Epithelial cell of proximal tubule (primary cell): Measurements from ENCODE around the gene DNAH12. TPM values are rescaled to one million over a fixed set of nuclear protein-coding genes. Genes with fewer than 3 reads are reported as not detected.
"Not testable (repeated sequence)": the region's sequence is repeated elsewhere in the genome, so short reads cannot be mapped to it uniquely, and the experiment has no call there.

Source experiments
- DNase-seq: peaks from one replicate; pipeline ENCODE4 v3.0.0-alpha.2; 2011; ENCODE audit warnings: low read depth
- H3K4me3 ChIP-seq: 2 replicates; pipeline ENCODE4 v1.5.1; 2011; ENCODE audit warnings: low read depth, mild to moderate bottlenecking, low read length
- CTCF ChIP-seq: conservative IDR thresholded peaks from 2 replicates; pipeline ENCODE4 v1.5.1; 2012; ENCODE audit warnings: low read depth, mild to moderate bottlenecking, low read length
- total RNA-seq: library from RNA; depleted of rRNA; stranded (reverse); fragments of >200 nt; gene quantifications from 2 replicates; pipeline ENCODE4 v1.2.3, GENCODE V29; 2015

The DNAH12 gene
- total RNA-seq, 1 donor from 2014 or later, result not detected

GRCh38 chr3:57446318-57446841 is 97.8 kb downstream of the DNAH12 start:
- DNase-seq, result no peak
- no peak overlapping the region for H3K4me3 ChIP-seq
- TF ChIP-seq CTCF, result no peak

- TF ChIP-seq CTCF, result no peak
- DNase-seq, result no peak
- H3K4me3 ChIP-seq, result no peak overlapping the region
Measured at GRCh38 chr3:57444469-57444868, 99.7 kb downstream of the DNAH12 start.

DNA sequence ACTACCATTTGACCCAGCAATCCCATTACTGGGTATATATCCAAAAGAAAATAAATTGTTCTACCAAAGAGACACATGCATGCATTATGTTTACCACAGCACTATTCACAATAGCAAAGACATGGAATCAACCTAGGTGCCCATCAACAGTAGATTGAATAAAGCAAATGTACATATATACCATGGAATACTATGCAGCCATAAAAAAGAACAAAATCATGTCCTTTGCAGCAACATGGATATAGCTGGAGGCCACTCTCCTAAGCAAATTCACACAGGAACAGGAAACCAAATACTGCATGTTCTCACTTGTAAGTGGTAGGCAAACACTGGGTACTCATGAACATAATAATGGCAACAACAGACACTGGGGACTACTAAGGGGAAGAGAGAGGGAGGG is 104.0 kb downstream of the DNAH12 start:
- DNase-seq, H3K4me3 ChIP-seq: not testable (repeated sequence)

GRCh38 chr3:57438460-57438859 is 105.7 kb downstream of the DNAH12 start:
- not testable (repeated sequence) for DNase-seq, H3K4me3 ChIP-seq

DNA sequence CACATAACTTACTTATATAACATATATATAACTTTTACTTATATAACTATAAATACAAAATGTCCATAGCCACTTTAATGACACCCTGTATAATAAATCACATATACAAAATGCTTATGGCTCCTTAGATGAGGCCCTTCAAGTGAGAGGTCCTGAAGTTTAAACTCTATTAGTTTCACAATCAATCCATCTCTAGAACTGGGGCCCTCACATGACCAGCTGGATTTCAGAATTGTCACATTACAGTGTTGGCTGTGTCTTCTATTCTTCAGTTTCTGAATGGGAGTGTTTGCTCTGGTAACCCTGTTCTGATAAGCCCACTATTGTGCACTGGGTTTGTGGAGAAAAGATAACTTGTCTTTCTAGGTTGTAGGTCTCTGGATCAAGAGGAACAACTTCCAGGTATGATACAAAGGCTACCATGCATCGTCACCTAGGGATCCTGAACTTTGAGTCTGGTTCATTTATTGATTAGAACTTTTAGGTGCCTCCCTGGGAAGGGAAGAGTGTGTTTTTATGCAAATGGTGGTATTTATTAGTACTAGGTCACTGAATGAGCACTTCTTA is 107.9 kb downstream of the DNAH12 start:
- DNase-seq, result no peak
- TF ChIP-seq CTCF, result no peak
- no peak overlapping the region for H3K4me3 ChIP-seq

- peak; percentile 73 for TF ChIP-seq CTCF
- DNase-seq, result peak; percentile 2
- no peak overlapping the region for H3K4me3 ChIP-seq
Measured at GRCh38 chr3:57434041-57434440, 110.1 kb downstream of the DNAH12 start.

DNA sequence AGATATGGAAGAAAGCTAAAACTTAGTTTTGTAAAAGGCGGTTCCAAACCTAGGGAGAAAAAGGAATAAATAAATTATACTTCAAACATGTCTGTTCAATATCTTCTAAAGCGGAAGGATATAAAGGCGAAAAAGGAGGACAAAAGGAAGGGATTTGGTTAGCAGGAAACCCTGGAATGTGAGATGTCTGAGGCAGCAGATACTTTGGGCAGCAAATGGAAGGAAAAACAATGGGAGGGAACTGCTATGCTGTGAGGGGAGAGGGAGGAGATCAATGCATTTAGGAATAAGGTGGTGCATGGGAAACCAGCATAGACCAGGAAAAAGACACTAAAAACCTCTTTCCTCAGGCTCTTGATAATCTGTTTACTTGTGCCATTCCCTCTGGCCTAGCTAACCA is 120.8 kb downstream of the DNAH12 start:
- DNase-seq, result no peak
- H3K4me3 ChIP-seq, result no peak overlapping the region
- TF ChIP-seq CTCF, result no peak

DNA sequence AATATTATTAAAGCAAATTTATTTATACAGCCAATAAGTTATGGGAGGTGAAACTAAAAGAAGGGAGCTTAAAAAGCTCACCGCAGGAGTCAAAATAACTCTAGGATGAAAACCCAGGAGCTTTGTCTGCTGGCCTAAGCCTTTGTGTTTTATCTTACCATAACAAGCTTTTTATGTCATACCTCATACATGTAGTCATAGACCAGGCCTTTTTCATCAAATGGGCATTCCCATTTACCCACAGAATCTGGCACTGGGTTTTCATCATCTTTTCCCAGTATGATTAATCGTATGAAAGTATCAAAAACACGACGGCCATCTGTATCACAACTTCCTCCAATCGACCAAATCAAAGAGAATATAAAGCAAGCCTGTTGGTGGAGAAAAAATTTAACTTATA is 122.8 kb downstream of the DNAH12 start:
- TF ChIP-seq CTCF, result no peak
- no peak for DNase-seq
- no peak overlapping the region for H3K4me3 ChIP-seq
